Temporal lobe (tissue), 1 donor: ENCODE measurements around the gene ADAMTS15. TPM values are rescaled to one million over a fixed set of nuclear protein-coding genes. Genes with fewer than 3 reads are reported as not detected.

Source experiments
- total RNA-seq: library from RNA; depleted of rRNA; stranded (reverse); fragments of >200 nt; gene quantifications from one replicate; pipeline ENCODE4 v1.2.3, GENCODE V29; 2014

ADAMTS15 gene
- total RNA-seq, 1 donor from 2014 or later: 2.5 TPM

Other genes with a start within 250 kb of the ADAMTS15 start
- 85.3 TPM for gene ZBTB44, start 133.7 kb upstream of the ADAMTS15 start, total RNA-seq
- 2.0 TPM for gene ADAMTS8, start 20.0 kb upstream of the ADAMTS15 start, total RNA-seq